Right kidney (tissue), 1 donor: ENCODE results near the gene DNAJB6.
A peak's percentile ranks its signal among the peaks of the same experiment; 100 is the strongest.

Experiments used
- DNase-seq: peaks from one replicate; pipeline ENCODE4 v3.0.0-alpha.2; 2016

The DNAJB6 gene

GRCh38 chr7:157426463-157427301 lies 89.9 kb downstream of the DNAJB6 start:
- no peak for DNase-seq

- no peak for DNase-seq
Observed at GRCh38 chr7:157427811-157428553, 91.2 kb downstream of the DNAJB6 start.

- DNase-seq = no peak
Observed at GRCh38 chr7:157428554-157428945, 91.7 kb downstream of the DNAJB6 start.

GRCh38 chr7:157429001-157429679 lies 92.3 kb downstream of the DNAJB6 start:
- DNase-seq = no peak

- no peak for DNase-seq
Observed at GRCh38 chr7:157429680-157430224, 92.9 kb downstream of the DNAJB6 start.

GRCh38 chr7:157430721-157431120 lies 93.9 kb downstream of the DNAJB6 start:
- DNase-seq = no peak

GRCh38 chr7:157431173-157431950 lies 94.6 kb downstream of the DNAJB6 start:
- no peak for DNase-seq

- DNase-seq = no peak
Observed at GRCh38 chr7:157431951-157432540, 95.2 kb downstream of the DNAJB6 start.

GRCh38 chr7:157432541-157432956 lies 95.7 kb downstream of the DNAJB6 start:
- DNase-seq = no peak

GRCh38 chr7:157432957-157433576 lies 96.3 kb downstream of the DNAJB6 start:
- peak; percentile 56 for DNase-seq

GRCh38 chr7:157433628-157434027 lies 96.8 kb downstream of the DNAJB6 start:
- no peak for DNase-seq

- DNase-seq = no peak
Observed at GRCh38 chr7:157434231-157434630, 97.4 kb downstream of the DNAJB6 start.

- no peak for DNase-seq
Observed at GRCh38 chr7:157434701-157435100, 97.9 kb downstream of the DNAJB6 start.

- no peak for DNase-seq
Observed at GRCh38 chr7:157436076-157436475, 99.3 kb downstream of the DNAJB6 start.

- no peak for DNase-seq
Observed at GRCh38 chr7:157436763-157437480, 100.1 kb downstream of the DNAJB6 start.

GRCh38 chr7:157437519-157438061 lies 100.8 kb downstream of the DNAJB6 start:
- DNase-seq = no peak

- DNase-seq = no peak
Observed at GRCh38 chr7:157438121-157439025, 101.6 kb downstream of the DNAJB6 start.

GRCh38 chr7:157439149-157439548 lies 102.3 kb downstream of the DNAJB6 start:
- DNase-seq = no peak

GRCh38 chr7:157439761-157440160 lies 103.0 kb downstream of the DNAJB6 start:
- no peak for DNase-seq
